ENCODE results near the gene ZKSCAN2.

ZKSCAN2 gene

DNA sequence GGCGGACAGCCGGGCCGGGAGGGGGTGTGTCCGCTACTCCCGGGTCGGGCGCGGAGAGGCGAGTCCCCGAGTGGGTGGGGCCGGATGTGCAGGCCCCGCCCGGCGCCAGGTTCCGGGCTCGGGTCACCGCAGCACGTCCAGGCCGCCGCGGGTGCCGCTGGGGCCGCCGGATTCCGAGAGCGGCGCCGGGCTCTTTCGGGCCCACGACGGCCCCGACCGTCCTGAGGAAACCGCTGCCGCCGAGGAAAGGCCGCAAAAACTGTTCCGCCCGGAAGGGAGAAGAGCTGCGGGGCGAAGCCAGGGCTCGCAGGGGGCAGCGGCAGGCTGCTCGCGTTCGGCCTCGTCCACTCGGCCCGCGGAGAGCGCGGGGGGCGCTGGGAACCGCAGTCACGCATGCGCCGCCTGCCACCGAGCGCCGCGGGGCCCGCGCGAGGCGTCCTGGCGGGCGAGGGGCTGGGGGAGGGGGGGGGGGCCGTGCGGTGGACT is at the start of gene ZKSCAN2:
Gene ZKSCAN2 (minus strand): TSS at position 376 of the 486 bp plus-strand sequence. CDS start 718 bp downstream, outside the sequence.
- peak; percentile 71 for DNase-seq

DNA sequence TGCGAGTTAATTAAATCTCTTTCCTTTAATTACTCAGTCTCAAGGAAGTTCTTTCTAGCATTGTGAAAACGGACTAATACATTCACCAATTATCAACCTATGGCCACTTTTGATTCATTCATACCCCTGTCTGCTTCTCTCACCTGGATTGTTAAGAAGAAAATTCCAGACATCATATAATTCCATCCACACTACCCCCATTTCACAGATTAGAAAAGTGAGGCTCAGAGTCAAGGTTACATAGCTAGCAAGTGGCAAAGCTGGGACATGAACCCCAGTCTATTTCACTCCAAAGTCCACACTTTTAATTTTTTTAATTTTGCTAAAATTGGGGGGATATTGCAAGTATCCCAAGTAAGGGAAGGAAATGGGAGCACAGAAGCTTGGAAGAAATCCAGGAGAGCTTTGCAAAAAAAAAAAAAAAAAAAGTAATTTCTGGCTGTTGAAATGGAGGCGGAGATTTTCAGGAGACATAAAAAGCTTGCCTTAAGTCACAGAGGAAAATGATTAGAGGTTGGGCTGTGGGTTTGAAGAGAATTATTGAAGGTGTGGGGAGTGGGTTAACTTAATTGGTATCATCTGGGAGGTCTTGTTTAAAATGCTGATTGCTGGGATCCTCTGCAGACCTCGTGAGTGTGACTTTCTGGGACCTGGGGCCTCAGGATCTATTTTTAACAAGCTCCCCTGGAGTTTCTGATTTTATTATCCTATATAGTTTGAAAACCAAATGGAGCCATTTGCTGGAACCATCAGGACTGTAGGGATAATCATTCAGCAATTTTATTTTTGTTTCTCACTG is 42.3 kb upstream of the ZKSCAN2 start:
- no peak for DNase-seq

DNA sequence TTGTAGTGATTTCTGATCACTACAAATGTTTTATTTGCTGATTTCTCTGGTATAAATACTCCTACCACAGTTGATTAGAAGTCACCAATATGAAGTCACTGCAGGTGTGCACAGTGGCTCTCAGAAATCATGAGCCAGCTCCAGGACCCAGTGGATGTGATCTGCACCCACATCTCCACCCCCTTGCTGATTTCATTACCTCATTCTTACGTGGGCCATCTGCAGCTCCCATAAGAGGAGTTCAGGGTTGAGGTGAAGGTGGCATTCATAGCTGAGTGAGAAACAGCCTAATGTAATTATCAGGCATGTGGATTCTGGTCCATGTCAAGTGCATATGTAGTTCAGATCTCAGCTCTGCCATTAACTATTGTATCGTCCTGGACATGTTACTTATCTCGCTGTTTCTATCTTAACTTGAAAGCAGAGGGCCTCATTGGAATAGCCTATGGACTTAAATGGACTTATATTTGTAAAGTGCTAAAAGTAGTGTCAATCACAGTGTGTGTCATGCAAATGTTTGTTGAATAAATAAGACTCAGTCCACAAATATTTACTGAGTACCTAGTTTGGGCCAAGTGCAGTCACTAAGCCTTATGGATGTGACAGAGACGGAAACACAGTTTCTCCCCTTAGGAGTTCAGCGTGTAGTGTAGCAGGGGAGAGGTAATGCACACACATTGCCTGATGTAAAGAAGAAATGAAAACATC is 40.7 kb upstream of the ZKSCAN2 start:
- no peak for DNase-seq

DNA sequence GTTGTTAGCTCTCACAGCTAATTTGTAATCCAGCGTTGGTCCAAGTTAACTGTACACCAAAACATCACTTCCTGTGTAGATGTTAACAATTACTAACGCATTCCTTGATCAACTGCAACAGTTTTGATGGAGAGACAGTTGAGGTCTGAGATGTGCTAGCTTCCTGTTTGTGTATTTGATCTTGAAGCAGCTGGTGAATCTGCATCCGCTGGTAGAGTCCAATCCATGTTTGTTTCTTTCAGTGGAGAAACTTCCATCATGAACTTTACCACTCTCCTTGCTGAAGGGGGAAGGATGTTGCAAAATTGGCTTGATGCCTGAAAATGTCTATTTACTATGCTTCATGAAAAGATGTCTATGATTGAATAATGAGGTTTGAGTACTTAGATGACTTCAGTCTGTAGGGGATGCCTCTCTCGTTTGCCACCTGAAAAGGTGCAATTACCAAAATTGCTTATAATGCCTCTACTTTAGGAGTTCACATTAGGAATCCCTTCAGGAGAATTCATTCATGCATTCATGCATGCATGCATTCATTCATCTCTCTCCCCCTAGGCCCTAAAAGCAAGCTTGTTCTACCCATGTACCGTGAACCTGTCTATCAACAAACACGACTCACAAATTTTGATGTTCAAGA is 39.6 kb upstream of the ZKSCAN2 start:
- no peak for DNase-seq

DNA sequence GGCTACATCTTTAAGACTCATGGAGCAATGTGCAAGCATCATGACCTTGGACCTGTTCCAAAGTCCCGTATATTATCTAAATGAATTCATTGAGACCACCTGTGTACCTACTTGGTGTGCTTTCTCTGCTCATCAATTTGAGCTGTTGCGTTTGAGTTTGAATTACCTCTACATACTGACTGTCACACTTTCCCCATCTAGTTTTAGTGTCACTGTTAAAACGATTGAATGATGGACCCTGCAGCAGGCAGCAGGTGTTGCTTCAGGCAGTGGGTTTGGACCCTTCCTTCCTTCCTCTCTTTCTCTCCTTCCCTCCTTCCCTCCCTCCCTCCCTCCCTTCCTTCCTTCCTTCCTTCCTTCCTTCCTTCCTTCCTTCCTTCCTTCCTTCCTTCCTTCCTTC is 33.9 kb upstream of the ZKSCAN2 start:
- DNase-seq: no peak

DNA sequence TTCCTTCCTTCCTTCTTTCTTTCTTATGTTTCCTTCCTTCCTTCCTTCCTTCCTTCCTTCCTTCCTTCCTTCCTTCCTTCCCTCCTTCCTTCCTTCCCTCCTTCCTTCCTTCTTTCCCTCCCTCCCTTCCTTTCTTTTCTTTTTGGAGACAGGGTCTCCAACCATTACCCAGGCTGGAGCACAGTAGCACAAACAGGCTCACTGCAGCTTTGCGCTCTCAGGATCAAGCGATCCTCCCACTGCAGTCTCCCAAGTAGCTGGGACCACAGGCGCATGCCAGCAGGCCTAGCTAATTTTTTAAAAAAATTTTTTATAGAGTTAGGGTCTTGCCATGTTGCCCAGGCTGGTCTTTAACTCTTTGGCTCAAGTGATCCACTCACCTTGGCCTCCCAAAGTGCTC is 31.8 kb upstream of the ZKSCAN2 start:
- no peak for DNase-seq

DNA sequence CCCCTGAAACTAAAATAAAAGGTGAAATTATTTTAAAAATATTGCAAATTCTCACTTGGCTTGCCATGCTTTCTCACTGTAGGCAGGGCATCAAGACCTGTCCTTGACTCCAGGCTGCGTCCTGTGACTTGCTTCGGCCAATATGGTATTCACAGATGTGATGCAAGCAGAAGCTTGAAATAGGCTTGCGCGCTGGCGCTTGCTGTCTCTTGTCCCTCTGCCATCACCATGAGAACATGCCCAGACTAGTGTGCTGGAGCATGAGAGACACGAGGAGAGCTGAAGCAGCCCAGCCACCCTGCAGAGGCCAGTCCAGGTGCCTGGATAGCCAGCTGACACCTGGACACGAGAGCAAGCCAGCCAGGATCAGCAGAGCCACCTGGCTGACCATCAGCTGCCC is 21.8 kb upstream of the ZKSCAN2 start:
- no peak for DNase-seq

DNA sequence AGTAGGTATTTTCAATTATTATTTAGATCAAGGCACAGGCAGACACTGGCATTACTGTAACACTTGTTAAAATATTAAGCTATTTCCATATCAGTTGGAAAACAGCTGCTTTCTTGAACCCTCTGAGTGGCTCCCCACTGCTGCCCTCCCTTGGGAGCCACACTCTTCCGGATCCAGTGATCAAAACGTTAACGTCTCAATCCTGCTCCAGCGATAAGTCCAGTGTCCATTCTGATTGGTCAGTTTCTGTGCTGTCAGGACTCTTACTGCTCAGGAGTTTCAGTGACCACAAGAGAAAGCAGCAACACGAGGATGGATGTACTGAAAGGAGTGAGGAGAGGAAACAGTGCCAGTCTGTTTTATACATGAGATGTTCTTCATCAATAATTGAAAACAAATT is 13.8 kb upstream of the ZKSCAN2 start:
- no peak for DNase-seq

DNA sequence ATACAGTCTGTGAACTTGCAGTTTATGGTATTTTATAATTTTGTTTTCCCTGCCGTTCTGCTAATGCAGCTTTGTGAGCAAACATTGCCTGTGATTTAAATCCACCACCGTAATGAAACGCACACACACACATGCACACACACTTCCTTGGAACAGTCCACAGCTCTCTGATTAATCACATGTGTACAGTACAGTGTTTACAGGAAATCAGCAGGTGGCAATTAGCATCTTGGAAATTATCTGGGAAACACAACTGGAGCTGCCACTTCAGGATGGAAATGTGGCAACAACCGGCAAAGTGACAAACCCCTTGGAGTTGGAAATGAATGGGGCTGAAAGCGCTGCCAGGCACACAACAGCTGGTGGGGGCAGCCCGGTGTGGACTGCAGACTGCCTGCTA is 12.9 kb upstream of the ZKSCAN2 start:
- DNase-seq: no peak

DNA sequence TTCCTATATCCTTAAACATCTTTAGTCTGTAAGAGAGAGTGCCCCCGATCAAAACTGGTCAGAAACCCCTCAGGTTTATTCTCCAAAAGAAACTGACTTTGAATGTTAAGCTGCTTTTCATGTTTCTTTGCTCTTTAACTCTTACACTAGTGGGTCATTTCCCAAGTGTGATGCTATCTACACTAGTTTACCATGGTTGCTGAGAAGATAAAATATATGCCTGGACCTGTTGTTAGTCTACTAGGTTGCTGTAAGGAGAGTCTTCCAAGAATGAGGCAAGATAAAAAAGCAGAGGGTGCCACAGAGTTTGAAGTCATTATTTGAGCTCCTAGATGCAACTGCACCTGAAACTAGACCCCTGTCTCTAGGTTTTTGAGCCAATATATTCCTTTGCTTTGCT is 12.2 kb upstream of the ZKSCAN2 start:
- DNase-seq: no peak

DNA sequence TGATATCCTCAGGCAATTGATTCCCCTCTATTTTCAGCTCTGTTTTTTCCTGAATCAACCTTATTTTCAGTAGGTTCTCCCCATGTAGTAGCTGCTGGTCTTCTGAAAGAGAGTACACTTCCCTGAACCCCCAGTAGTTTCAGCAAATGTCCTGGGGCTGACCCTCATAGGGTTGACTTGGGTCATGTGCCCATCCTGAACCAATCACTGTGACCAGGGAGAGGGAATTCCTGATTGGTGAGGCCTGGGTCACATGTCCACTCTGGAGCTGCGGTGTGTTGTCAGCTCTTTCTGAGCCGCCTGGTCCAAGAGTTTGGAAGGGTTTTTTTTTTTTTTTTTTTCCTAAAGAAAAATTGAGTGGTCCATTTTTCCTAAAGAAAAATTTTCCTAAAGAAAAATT is 8.3 kb upstream of the ZKSCAN2 start:
- no peak for DNase-seq

DNA sequence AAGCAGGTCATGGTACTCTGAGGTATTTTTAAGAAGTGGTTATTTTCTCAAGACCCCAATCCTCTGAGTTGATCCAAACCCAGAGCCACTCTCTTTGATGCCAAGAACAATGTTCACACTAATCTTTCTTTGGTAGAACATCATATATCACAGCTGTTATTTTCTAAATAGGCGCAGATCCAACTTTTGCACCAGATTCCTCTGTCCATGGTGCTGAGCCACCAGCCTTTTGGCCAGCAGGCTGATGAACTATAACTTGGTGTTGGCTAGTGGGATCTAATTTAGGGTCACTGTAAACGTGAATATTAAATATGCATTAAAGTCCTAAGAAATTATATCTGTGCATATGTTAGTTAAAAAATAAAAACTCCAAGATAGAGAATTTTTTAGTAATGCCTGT is 7.0 kb upstream of the ZKSCAN2 start:
- DNase-seq: no peak

DNA sequence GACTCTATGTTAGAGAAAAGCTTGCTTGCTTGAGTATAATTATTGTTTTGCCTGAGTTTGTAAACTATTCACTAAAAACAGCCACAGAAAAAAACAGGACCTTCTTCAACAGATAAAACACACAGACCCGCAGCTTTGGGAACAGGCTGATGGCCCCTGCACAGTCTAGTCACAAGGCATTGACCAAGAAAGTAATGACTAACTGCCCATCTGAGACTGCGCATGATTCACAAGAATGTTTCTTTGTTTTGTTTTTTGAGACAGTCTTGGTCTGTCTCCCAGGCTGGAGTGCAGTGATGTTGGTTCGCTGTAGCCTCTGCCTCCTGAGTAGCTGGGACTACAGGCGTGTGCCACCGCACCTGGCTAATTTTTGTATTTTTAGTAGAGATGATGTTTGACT is 2.8 kb upstream of the ZKSCAN2 start:
- no peak for DNase-seq

DNA sequence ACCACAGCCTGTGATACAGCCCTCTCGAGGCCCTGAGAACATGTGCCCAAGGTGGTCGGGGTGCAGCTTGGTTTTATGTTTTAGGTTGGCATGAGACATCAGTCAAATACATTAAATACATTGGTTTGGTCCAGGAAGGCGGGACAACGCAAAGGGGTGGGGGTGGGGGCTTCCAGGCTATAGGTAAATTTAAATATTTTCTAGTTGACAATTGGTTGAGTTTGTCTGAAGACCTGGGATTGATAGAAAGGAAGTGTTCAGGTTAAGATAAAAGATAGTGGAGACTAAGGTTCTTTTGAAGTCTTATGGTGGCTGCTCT is 1.2 kb upstream of the ZKSCAN2 start:
- no peak for DNase-seq

DNA sequence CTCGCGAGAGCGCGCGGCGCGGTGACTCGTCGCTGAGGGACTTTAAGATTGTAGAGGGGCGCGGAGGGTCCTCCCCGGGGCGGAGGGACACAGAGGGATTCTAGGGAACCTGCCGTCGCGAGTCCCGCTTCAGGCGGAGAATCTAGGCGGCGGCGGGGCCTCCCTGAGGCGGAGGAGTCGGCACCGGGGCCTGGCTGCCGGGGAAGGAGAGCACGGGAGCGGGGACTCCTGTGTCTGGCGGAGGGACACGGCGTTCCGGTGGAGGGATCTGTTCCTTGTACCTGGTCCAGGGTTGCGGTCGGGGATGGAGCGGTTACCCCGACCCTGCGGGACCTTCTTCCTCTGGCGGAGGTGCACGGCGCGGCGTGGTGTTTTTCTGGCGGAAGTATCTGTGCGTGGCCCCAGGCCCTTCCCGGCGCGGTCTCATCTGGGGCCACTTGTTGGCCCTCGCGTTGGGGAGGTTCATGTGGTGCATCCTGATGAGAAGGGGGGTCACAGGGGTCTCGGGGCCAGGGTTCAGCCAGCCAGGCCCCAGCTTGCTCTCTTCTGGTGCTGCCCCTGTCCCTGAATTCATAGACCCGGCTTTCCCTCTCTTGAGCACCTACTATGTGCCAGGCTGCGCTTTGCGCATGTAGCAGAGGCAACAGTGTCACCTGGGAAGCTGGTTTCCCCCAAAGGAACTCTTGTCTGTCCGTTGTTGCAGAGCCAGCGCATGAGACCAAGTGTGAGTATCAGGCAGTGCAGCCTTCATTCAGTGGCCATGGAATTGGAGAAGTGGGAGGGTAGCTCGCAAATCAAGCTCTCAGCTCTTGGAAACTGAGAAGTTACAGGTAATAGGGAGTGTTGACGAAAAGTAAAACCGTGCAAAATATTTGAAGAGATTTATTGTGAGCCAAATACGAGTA is 563 bp upstream of the ZKSCAN2 start:
- DNase-seq: peak; percentile 77

DNA sequence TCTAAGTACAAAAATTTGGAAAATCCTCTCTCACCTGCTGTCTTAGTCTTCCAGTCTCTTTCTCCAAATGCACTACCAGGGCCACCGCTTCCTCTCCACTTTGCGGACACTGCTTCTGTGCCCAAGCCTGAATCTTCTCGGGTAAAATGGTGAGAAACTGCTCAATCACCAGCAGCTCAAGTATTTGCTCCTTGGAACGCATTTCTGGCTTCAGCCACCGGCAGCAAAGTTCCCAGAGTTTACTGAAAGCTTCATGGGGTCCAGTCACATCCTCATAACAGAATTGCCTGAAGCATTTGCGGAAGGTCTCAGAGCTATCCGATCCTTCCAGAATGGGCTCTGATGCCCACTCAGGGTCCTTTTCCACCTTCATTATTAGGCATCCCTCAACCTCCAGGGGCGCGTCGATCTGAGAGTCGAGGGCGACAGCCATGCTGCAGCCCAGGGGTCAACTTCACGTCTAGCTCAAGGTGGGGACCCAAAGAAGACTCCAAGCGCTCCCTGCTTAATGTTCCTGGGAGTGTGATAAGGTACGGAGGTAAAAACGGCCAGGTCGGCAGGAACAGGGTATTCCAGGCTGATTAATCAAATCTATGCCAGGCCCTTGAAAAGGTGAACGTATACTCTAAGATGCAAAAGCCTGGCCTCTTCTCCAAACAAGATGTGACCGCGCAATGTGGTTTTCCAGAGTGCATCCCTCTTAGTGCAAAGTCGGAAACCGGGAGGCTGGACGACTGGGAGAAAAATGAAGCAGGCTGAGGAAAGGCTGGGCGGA is 763 bp downstream of the ZKSCAN2 start:
- DNase-seq: no peak

DNA sequence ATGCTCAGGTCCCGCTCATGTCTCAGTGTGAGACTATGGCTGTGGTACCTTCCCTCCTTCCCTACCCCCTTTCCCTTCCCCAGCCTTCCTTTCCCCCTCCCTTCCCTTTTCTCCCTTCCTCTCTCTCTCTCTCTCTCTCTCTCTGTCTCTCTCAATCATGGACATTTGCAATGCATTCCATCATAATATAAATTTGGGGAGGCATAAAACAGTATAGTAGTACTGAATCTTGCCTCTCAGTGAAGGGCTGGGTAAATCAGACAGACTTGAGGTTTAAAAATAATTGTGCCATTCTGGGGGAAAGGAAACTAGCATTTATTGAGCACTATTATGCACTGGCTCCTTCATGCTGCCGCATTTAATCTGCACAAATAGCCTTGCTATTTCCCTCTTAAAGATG is 4.3 kb downstream of the ZKSCAN2 start:
- no peak for DNase-seq

DNA sequence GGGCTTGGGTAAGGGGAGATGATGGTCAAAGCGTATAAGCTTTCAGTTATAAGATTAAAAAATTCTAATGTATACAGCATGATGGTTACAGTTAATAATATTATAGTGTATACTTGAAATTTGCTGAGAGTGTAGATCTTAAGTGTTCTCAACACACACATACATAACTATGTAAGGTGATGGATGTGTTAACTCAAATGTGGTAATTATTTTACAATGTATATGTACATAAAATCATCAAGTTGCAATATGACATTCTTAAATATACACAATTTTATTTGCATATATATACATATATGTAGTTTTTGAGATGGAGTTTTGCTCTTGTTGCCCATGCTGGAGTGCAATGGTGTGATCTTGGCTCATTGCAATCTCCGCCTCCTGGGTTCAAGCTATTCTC is 7.2 kb downstream of the ZKSCAN2 start:
- DNase-seq: no peak

DNA sequence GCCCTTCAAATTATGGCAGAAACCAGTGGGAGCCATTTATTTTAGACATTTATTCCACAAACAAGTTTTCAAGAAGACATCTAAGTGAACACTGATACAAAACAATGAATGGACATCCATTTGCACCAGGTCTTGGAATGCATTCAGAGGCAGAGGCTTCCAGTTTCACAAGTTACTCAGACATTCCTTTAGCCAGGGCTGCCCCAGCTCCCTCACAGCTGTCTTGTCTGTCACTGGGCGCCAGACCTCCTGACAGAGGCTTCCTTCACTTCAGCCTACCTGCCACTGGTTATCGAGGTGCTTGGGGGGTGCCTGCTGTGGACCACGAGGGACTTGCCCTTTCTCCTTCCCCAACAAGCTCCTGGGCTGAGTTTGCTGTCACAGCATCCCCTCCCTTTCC is 21.7 kb downstream of the ZKSCAN2 start:
- DNase-seq: no peak

DNA sequence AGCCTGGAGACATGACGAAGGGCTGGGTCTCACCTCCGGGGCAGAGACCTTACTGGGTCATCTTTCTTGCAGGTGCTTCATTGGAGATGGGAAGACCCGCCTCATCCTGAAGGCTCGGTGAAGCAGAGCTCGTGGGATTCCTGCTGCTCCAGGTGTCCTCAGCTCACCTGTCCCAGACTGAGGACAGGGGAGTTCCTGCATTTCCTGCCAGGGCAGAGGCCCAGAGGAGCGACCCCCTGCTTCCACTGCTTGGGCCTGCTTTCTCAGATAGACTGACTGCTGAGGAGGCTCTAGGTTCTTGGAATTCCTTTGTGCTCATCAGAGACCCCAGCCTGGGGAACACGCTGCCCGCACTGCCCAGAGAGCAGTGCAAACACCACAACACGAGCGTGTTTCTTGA is 29.3 kb downstream of the ZKSCAN2 start:
- no peak for DNase-seq

DNA sequence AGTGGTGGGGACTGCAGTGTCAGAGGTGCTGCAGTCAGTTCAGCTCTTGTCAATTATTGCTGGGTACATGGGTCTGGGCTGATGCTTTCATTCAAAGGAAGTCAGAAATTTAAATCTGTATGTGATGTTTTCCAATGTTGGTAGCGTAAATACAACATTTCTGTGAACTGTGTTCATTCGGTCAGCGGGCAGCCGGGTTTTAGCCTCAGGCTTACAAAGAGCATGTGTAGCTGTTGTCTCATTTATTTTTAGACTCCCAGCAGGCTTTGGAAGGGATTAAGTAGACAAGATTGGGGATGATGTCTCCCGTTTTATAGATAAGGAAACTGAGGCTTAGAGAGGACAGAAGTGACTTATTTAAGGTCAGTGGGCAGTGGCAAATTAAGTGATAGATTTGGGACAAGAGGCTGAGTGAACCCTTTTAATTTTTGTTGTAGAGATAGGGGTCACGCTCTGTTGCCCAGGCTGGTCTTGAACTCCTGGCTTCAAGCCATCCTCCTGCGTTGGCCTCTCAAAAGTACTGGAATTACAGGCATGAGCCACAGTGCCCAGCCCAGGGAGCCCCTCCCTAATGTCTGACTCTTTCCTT is 32.8 kb downstream of the ZKSCAN2 start:
- no peak for DNase-seq

DNA sequence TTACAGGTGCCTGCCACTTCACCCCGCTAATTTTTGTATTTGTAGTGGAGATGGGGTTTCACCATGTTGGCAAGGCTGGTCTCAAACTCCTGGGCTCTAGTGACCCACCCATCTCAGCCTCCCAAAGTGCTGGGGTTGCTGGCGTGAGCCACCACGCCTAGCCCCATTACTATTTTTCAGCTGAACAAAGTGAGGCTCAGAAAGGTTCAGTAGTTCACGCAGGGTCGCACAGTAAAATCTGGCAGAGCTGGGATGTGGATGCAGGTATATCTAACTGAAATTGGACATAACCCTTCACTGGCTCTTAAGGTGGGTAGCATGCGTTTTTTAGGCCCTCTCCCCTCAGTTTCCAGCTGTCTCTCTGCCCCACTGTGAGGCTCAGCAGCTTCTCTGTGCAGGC is 33.7 kb downstream of the ZKSCAN2 start:
- DNase-seq: no peak
